ENCODE data around the gene CIB1.
"Not testable (repeated sequence)": the region's sequence is repeated elsewhere in the genome, so short reads cannot be mapped to it uniquely, and the experiment has no call there.

The CIB1 gene

GRCh38 chr15:90192961-90193786, 40.6 kb downstream of the CIB1 start:
- DNase-seq (ENCODE audit: low read depth): no peak

GRCh38 chr15:90191794-90192509, 41.8 kb downstream of the CIB1 start:
- DNase-seq (ENCODE audit: low read depth): no peak

- no peak for DNase-seq (ENCODE audit: low read depth)
Observed at GRCh38 chr15:90191344-90191687, 42.4 kb downstream of the CIB1 start.

GRCh38 chr15:90190606-90191343, 43.0 kb downstream of the CIB1 start:
- DNase-seq (ENCODE audit: low read depth): no peak

- no peak for DNase-seq (ENCODE audit: low read depth)
Observed at GRCh38 chr15:90189781-90190467, 43.8 kb downstream of the CIB1 start.

- no peak for DNase-seq (ENCODE audit: low read depth)
Observed at GRCh38 chr15:90188914-90189748, 44.6 kb downstream of the CIB1 start.

- not testable (repeated sequence) for DNase-seq (ENCODE audit: low read depth)
Observed at GRCh38 chr15:90188065-90188464, 45.7 kb downstream of the CIB1 start.

- no peak for DNase-seq (ENCODE audit: low read depth)
Observed at GRCh38 chr15:90187257-90187868, 46.4 kb downstream of the CIB1 start.

GRCh38 chr15:90184786-90185704, 48.7 kb downstream of the CIB1 start:
- peak; percentile 36 for DNase-seq (ENCODE audit: low read depth)

- DNase-seq (ENCODE audit: low read depth): no peak
Observed at GRCh38 chr15:90184119-90184785, 49.5 kb downstream of the CIB1 start.

- DNase-seq (ENCODE audit: low read depth): no peak
Observed at GRCh38 chr15:90181776-90182175, 52.0 kb downstream of the CIB1 start.

Data from activated T-helper 9 cell treated with anti-CD3 and anti-CD28 coated beads, Interleukin-2, amount 50 U/mL, for 16 hours (primary cell).